Measurements from ENCODE around the gene PDE4D.

DNA sequence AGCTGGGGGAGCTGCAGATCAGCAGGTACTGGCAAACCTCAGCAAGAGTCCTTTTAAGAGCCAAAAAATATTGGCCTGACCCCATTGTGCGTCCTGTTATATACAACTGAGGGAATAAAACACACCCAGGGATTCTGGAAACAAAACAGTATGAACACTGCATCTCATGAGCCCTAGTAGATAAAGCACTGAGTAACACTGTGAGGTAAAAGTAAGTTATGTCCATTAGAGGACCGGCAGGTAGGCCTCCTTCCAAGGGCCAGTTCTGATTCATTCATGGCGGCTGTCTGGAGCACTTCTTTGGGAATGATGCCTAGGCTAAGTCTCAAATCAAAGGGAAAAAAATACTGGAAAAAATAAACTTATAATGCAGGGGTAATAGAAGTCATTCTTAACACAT, 64.9 kb downstream of the PDE4D start:
- no peak for TF ChIP-seq EZH2 (IDR thresholded peaks at IDR 0.05; ENCODE audit: insufficient read depth, poor library complexity, severe bottlenecking)
- no peak for TF ChIP-seq EZH2phosphoT487 (IDR thresholded peaks at IDR 0.05; ENCODE audit: insufficient read depth, low read depth)

All from GM23248 (cell line).